Measurements from ENCODE around the gene ZNF423.
"Not testable (repeated sequence)": the region's sequence is repeated elsewhere in the genome, so short reads cannot be mapped to it uniquely, and the experiment has no call there.

Gene ZNF423

GRCh38 chr16:49855822-49856671, at the start of gene ZNF423:
Gene ZNF423 (minus strand): TSS chr16:49856112. CDS start chr16:49855774, 338 bp downstream.
- no peak for DNase-seq

- no peak for DNase-seq
Measured at GRCh38 chr16:49904348-49905062, 48.6 kb upstream of the ZNF423 start.

- DNase-seq: no peak
Measured at GRCh38 chr16:49902908-49903307, 47.0 kb upstream of the ZNF423 start.

GRCh38 chr16:49901711-49902110, 45.8 kb upstream of the ZNF423 start:
- no peak for DNase-seq

GRCh38 chr16:49900875-49901274, 45.0 kb upstream of the ZNF423 start:
- no peak for DNase-seq

GRCh38 chr16:49899991-49900695, 44.2 kb upstream of the ZNF423 start:
- no peak for DNase-seq

- DNase-seq: no peak
Measured at GRCh38 chr16:49896447-49896964, 40.6 kb upstream of the ZNF423 start.

GRCh38 chr16:49890876-49891275, 35.0 kb upstream of the ZNF423 start:
- DNase-seq: no peak

- DNase-seq: no peak
Measured at GRCh38 chr16:49889725-49890397, 33.9 kb upstream of the ZNF423 start.

- no peak for DNase-seq
Measured at GRCh38 chr16:49886554-49887094, 30.7 kb upstream of the ZNF423 start.

GRCh38 chr16:49884033-49885015, 28.4 kb upstream of the ZNF423 start:
- DNase-seq: no peak

- no peak for DNase-seq
Measured at GRCh38 chr16:49883076-49884014, 27.4 kb upstream of the ZNF423 start.

- DNase-seq: no peak
Measured at GRCh38 chr16:49881890-49882289, 26.0 kb upstream of the ZNF423 start.

GRCh38 chr16:49878540-49878939, 22.6 kb upstream of the ZNF423 start:
- DNase-seq: not testable (repeated sequence)

- DNase-seq: no peak
Measured at GRCh38 chr16:49876716-49877129, 20.8 kb upstream of the ZNF423 start.

- no peak for DNase-seq
Measured at GRCh38 chr16:49875806-49876715, 20.1 kb upstream of the ZNF423 start.

GRCh38 chr16:49874613-49875237, 18.8 kb upstream of the ZNF423 start:
- DNase-seq: no peak

- not testable (repeated sequence) for DNase-seq
Measured at GRCh38 chr16:49871824-49872223, 15.9 kb upstream of the ZNF423 start.

Measured in SW 1271 (cell line).